Loucy (cell line): ENCODE data around the gene CFAP90.
A peak's percentile ranks its signal among the peaks of the same experiment; 100 is the strongest.

Source experiments
- H2AFZ ChIP-seq: fragments of 200-600 bp; sonication (generic); 2 replicates; pipeline ENCODE4 v1.6.0; 2016; ENCODE audit warnings: antibody characterized with exemption, mild to moderate bottlenecking, low read length, moderate library complexity
- H3F3A ChIP-seq: fragments of 200-600 bp; 2 replicates; pipeline ENCODE4 v1.6.0; 2016; ENCODE audit warnings: antibody characterized with exemption, low read depth, mild to moderate bottlenecking
- H3K27me3 ChIP-seq: fragments of 200-600 bp; sonication (generic); 2 replicates; pipeline ENCODE4 v1.6.1; 2014; ENCODE audit warnings: low read length, mild to moderate bottlenecking; ENCODE audit not compliant: insufficient read depth, poor library complexity, severe bottlenecking
- H3K36me3 ChIP-seq: fragments of 200-600 bp; sonication (generic); 2 replicates; pipeline ENCODE4 v1.6.1; 2016; ENCODE audit warnings: low read length; ENCODE audit not compliant: insufficient read depth
- H3K4me1 ChIP-seq: fragments of 200-600 bp; sonication (generic); 2 replicates; pipeline ENCODE4 v1.5.1; 2014; ENCODE audit warnings: low read length, mild to moderate bottlenecking; ENCODE audit not compliant: insufficient read depth, poor library complexity, severe bottlenecking
- H3K4me2 ChIP-seq: fragments of 200-600 bp; sonication (generic); 2 replicates; pipeline ENCODE4 v1.6.0; 2014; ENCODE audit warnings: antibody characterized with exemption, low read length, low read depth, mild to moderate bottlenecking; ENCODE audit not compliant: poor library complexity, severe bottlenecking
- H3K4me3 ChIP-seq: fragments of 200-600 bp; sonication (generic); 2 replicates; pipeline ENCODE4 v1.5.1; 2014; ENCODE audit warnings: low read length, mild to moderate bottlenecking, mixed read lengths; ENCODE audit not compliant: poor library complexity, severe bottlenecking
- H3K79me2 ChIP-seq: fragments of 200-600 bp; sonication (generic); 2 replicates; pipeline ENCODE4 v1.6.1; 2014; ENCODE audit warnings: low read length; ENCODE audit not compliant: insufficient read depth
- H3K9ac ChIP-seq: fragments of 200-600 bp; sonication (generic); 2 replicates; pipeline ENCODE4 v1.6.0; 2014; ENCODE audit warnings: mild to moderate bottlenecking, low read depth, low read length, moderate library complexity; ENCODE audit not compliant: poor library complexity, severe bottlenecking
- H3K9me2 ChIP-seq: fragments of 200-600 bp; sonication (generic); replicated peaks from 2 replicates; pipeline ENCODE4 v1.6.1; 2016; ENCODE audit warnings: low read depth, low read length, mixed read lengths
- H3K9me3 ChIP-seq: fragments of 200-600 bp; sonication (generic); 2 replicates; pipeline ENCODE4 v1.6.1; 2014; ENCODE audit warnings: mild to moderate bottlenecking, antibody characterized with exemption, low read length, low read depth; ENCODE audit not compliant: insufficient read depth
- H4K20me1 ChIP-seq: fragments of 200-600 bp; sonication (generic); 2 replicates; pipeline ENCODE4 v1.6.0; 2014; ENCODE audit warnings: antibody characterized with exemption, low read length, mild to moderate bottlenecking; ENCODE audit not compliant: insufficient read depth, poor library complexity, severe bottlenecking
- EZH2phosphoT487 ChIP-seq: fragments of 200-600 bp; IDR thresholded peaks from 2 replicates; pipeline ENCODE4 v1.6.1; 2018; ENCODE audit warnings: antibody characterized with exemption, mild to moderate bottlenecking, moderate library complexity, borderline replicate concordance
- TF ChIP-seq, protein P1 (sequence below): fragments of 200-600 bp; sonication (generic); conservative IDR thresholded peaks from 2 replicates; pipeline ENCODE4 v1.5.1; 2014; ENCODE audit warnings: mild to moderate bottlenecking, antibody characterized with exemption, low read length

CFAP90 gene

DNA sequence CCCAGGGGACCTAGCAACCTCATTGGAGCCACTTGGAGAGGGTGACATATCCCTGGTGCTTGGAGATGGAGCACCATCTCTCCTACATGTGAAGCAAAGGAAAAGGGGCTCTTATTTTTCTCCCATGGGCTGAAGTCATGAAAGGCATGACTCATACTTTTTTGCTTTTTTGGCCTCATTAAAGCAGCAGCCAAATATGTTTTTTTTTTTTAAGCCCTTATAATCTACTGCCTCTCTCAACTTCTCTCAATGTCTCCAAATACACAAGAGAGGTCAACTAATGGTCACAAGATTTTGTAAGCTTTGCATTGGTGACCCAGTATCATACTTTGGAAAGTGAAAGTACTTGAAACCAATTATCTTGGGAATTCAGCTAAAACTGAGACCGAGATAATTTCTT lies 1.6 kb upstream of the CFAP90 start:
- H3F3A ChIP-seq, result no peaks in the 10 kb centered on the region

DNA sequence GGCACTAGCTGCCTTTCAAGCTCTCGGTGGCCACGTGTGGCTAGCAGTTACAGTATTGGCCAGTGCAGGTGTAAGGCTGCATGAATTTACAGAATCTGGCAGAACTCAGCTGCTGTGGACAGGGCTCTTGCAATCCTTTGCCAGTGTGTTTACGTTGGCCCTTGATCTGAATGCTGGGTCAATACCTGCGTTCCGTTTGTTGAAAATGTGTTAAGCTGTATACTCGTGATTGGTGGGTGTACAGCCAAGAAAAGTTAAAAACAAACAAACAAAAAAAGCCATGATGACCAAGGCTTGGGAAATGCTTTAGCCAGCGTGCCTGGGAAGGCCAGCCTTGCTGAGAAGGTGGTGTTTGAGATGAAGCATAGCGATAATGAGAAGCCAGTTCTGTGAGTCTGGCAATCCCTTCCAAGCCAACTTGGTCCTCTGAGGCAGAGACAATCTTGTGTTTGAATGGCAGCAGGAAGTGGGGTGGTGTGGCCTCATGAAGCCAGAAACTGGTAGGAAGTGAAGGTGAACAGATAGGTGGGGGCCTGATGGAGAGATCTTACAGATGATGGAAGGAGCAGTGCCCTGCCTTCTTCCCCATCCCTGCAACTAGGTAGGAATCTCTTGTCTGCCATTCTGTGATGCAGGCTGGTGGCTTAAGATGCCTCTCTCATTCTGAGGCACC lies 820 bp upstream of the CFAP90 start:
- Histone ChIP-seq H3K36me3 (no peaks in the 10 kb centered on the region), H3K9me2 (no peaks in the 10 kb centered on the region), H3K9me3 (no peaks in the 10 kb centered on the region), H3F3A (no peaks in the 10 kb centered on the region), H3K9ac (no peak overlapping the region), H3K4me2 (no peak overlapping the region), H2AFZ (0 out of 2 replicates have a peak overlapping the region, but pooled peaks have one; percentile 25), H3K27me3 (no peaks in the 10 kb centered on the region), H3K79me2 (no peaks in the 10 kb centered on the region), H4K20me1 (no peaks in the 10 kb centered on the region), H3K4me1 (peaks cover 11% of the 10 kb centered on the region), H3K4me3 (no peak overlapping the region)
- TF ChIP-seq EZH2phosphoT487, result no peak
- TF ChIP-seq, protein P1, sequence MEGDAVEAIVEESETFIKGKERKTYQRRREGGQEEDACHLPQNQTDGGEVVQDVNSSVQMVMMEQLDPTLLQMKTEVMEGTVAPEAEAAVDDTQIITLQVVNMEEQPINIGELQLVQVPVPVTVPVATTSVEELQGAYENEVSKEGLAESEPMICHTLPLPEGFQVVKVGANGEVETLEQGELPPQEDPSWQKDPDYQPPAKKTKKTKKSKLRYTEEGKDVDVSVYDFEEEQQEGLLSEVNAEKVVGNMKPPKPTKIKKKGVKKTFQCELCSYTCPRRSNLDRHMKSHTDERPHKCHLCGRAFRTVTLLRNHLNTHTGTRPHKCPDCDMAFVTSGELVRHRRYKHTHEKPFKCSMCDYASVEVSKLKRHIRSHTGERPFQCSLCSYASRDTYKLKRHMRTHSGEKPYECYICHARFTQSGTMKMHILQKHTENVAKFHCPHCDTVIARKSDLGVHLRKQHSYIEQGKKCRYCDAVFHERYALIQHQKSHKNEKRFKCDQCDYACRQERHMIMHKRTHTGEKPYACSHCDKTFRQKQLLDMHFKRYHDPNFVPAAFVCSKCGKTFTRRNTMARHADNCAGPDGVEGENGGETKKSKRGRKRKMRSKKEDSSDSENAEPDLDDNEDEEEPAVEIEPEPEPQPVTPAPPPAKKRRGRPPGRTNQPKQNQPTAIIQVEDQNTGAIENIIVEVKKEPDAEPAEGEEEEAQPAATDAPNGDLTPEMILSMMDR, result no peak

More for the DNA sequence above, 1.6 kb upstream of the CFAP90 start:
- H3K9me3 ChIP-seq, result no peaks in the 10 kb centered on the region
- no peak overlapping the region for H3K4me3 ChIP-seq
- no peaks in the 10 kb centered on the region for H3K36me3 ChIP-seq
- no peak overlapping the region for H2AFZ ChIP-seq
- TF ChIP-seq EZH2phosphoT487, result no peak
- TF ChIP-seq, protein P1, result no peak
- no peaks in the 10 kb centered on the region for H4K20me1 ChIP-seq
- no peaks in the 10 kb centered on the region for H3K79me2 ChIP-seq
- H3K9ac ChIP-seq, result no peak overlapping the region
- H3K4me2 ChIP-seq, result no peak overlapping the region
- H3K9me2 ChIP-seq, result no peaks in the 10 kb centered on the region
- peaks cover 14% of the 10 kb centered on the region for H3K4me1 ChIP-seq
- H3K27me3 ChIP-seq, result no peaks in the 10 kb centered on the region

DNA sequence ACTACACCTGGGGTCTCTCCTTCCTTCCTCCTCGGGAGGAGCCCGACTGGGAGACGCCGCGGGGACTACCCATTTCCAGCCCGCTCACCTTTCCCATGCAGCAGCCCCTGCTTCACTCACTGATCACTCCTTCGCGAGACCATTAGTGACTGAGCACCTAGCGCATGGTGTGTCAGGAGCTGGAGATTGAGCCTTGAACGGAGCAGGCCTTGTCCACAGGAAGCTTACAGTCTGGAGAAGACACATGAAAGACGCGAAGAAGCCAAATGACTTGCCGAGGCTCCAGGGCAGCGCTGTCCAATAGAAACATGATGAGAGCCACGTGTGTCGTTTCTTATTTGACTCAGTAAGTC lies 283 bp upstream of the CFAP90 start:
- H3K4me3 ChIP-seq, result no peak overlapping the region

More for the DNA sequence above, 283 bp upstream of the CFAP90 start:
- H2AFZ ChIP-seq, result no peak overlapping the region
- H3K27me3 ChIP-seq, result no peaks in the 10 kb centered on the region
- H3K4me2 ChIP-seq, result no peak overlapping the region
- peaks cover 11% of the 10 kb centered on the region for H3K4me1 ChIP-seq
- no peaks in the 10 kb centered on the region for H3K9me3 ChIP-seq
- H3K9me2 ChIP-seq, result no peaks in the 10 kb centered on the region
- H4K20me1 ChIP-seq, result no peaks in the 10 kb centered on the region
- H3K9ac ChIP-seq, result no peak overlapping the region
- TF ChIP-seq EZH2phosphoT487, result no peak
- TF ChIP-seq, protein P1, result no peak
- H3K36me3 ChIP-seq, result no peaks in the 10 kb centered on the region
- no peaks in the 10 kb centered on the region for H3K79me2 ChIP-seq
- no peaks in the 10 kb centered on the region for H3F3A ChIP-seq
